GM19099 (cell line): ENCODE data around the gene SLC2A6.

ENCODE experiments used
- POLR2A ChIP-seq: IDR thresholded peaks from 3 replicates; pipeline ENCODE4 v1.6.1; 2011; ENCODE audit warnings: low read depth; ENCODE audit not compliant: insufficient read length; ENCODE audit errors: extremely low read depth

SLC2A6 gene

DNA sequence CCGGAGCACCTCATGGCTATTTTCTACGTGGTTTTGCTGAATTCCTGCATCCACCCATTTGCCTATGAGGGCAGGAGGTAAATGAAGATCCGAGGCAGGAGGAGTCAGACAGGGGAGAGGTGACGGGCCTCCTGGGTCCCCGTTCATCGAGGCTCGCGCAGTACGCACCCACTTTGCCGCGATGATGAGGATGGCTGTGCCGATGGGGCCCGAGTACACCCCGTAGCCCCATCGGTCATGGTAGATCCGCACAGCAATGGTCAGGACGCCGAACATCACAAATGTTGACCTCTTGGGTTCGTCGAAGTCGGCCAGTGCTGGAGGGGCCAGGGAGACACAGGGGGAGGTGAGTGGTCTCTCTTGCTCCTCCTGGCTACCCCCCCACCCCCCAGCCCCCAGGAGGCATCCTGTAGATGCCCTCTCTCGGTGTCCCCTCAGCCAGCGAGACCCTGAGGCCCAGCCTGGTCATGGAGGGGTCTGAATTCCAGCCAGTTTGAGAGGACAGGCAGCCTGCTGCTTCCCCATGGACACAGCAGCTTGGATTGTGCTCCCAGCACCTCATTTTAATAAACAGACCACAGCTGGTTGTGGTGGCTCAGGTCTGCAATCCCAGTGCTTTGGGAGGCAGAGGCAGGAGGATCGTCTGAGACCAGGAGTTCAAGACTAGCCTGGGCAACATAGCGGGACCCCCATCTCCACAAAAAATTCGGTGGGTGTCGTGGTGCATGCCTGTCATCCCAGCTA is 40.0 kb upstream of the SLC2A6 start:
- TF ChIP-seq POLR2A, result no peak

- TF ChIP-seq POLR2A, result no peak
Observed at GRCh38 chr9:133518200-133518599, 39.3 kb upstream of the SLC2A6 start.

- no peak for TF ChIP-seq POLR2A
Observed at GRCh38 chr9:133517711-133518110, 38.8 kb upstream of the SLC2A6 start.

DNA sequence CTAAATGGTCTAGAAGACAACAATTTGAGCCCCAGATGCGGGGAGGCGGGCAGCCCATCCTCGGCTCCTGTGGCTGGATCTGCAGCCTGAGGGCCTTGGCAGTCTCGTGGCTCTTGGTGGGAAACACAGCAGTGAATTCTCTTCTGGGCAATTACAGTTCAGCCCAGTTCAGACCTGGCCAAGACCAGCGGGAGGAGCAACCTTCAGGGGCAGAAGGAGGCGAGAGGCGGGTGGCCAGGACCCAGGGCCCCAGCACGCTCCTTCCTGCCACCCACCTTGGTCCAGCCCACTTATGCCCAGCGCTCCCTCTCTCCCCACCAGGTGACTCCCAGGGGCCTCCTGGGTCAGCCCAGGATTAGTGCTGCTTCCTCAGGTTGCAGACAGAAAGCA is 38.1 kb upstream of the SLC2A6 start:
- no peak for TF ChIP-seq POLR2A

GRCh38 chr9:133516256-133516960 is 37.5 kb upstream of the SLC2A6 start:
- TF ChIP-seq POLR2A, result no peak

DNA sequence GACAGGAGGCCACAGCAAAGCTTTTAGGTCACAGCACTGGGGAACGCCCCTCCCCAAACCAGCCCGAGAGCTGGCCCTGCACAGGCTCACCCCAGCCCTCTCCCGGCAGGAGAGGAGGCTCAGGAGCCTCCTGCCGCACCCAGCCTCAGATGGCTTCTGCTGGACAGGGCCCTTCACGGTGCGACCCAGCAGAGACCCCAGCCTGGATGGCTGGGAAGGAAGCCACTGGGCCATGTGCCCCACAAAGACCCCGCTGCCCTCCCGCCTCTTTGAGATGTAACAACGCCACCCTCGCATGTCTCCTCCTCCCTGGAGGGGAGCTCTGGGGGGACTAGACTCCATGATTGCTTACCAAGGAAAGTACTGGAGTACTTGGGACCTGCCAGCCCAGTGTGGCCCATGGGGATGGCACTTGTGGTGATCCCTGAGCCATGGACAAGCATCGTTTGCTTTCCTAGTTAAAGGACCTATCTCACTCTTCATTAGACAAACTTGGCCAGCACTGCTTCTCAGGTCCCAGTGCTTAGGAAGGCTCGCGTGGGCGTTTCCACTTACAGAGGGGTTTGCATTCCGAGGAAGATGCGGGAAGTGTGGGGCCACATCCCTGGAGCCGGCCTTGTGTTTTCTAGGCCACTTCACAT is 36.8 kb upstream of the SLC2A6 start:
- no peak for TF ChIP-seq POLR2A

DNA sequence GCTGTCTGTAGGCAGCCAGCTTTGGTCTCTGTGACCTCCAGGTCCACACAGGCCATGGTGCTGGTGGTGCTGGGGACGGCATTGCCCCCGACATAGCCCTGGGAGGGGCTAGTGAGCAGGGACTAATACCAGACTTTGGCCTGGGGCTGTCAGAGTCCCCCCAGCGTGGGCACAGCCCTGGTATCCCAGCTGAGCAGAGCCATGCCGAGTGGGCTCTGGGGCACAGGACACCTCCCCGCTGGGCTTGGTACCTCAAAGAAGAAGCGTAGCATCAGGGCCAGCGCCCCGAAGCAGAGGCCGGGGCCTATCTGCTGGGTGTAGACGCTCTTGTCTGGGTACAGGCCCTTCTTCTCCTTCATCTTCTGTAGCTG is 36.3 kb upstream of the SLC2A6 start:
- TF ChIP-seq POLR2A, result no peak

- TF ChIP-seq POLR2A, result no peak
Observed at GRCh38 chr9:133514460-133515239, 35.8 kb upstream of the SLC2A6 start.

DNA sequence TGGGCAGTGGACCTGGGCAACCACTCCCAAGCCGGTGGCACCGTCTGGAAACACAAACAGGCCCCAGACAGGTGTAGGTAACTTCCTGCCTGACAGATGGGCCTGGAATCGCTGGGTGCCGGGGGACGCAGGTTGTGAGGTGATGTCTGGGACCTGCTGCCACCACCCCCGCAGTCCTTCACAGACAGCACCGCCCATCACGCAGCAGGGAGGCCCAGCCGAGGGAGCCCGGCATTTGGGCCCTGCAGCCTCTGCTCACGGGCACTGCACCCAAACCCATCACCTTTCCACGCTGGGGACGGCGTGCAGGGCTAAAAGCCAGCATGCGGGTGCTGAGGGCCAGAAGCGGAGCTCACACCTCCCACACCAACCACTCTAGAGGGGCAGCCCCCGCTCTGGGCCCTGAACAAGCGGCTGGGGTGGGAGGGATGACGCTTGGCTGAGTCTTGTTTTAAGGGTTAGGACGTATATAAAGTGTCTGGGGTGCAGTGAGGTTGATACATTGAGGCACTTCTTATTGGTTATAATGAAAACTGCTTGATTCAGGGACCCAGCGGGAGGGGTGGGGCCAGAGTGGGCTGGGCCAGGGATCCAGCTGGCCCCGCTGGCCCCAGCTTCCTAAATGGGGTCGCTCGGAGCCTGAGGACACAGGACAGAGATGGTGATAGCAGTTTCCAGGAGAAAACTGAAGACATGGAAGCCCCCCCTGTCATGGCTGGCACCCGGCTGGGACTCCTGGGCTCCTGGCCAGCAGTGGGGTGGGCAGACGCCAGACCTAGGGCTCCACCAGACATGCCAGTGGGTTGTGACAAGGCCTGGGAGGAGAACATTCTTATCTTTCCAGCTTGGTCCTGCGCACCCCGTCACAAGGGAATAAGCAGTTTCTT is 34.6 kb upstream of the SLC2A6 start:
- no peak for TF ChIP-seq POLR2A

- no peak for TF ChIP-seq POLR2A
Observed at GRCh38 chr9:133512253-133513213, 33.6 kb upstream of the SLC2A6 start.

GRCh38 chr9:133511607-133512006 is 32.7 kb upstream of the SLC2A6 start:
- TF ChIP-seq POLR2A, result no peak

- no peak for TF ChIP-seq POLR2A
Observed at GRCh38 chr9:133510926-133511505, 32.1 kb upstream of the SLC2A6 start.
